ENCODE results near the gene WDR72. TPM values are rescaled to one million over a fixed set of nuclear protein-coding genes. Genes with fewer than 3 reads are reported as not detected.

WDR72 gene
- polyA plus RNA-seq, 1 donor (not counting 4 experiments of a cell fraction or from before 2014, with no cell fraction given), result 0.03 TPM

DNA sequence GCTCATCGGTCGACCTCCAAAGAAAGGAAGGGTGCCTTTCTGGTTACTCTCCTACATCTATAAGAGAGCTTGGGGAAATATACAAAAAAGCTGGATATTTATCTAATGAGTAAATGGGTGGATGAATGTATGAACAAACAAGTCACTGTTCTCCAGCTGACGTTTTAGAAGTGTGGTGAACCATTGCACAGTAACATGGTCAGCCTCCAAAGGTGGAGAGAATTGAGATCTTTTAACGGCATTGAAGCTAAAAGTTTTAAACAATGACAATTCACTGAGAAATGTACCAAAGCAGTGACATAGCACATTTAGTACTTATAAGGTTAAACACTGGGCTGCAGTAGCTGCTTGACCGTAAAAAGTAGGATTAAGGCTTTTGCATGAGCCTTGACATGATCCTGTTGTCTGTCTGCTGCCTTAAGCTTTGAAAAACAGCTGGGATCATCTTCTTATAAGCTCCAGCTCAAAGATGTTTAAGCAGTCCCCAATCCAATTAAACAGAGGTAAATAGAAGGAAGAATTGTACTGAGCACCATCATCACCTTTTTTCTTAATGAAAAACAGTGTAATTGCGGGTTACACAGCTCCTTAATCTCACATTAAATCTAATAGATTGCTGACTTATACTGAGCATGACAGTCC is 222.9 kb downstream of the WDR72 start:
- Histone ChIP-seq H3K9ac (ENCODE audit: control insufficient read depth, extremely low read depth, insufficient read depth, low read length) (no peak overlapping the region), H3K9me3 (ENCODE audit: control insufficient read depth, low read depth, low read length) (no peaks in the 10 kb centered on the region), H3K9me1 (ENCODE audit: control insufficient read depth, extremely low read depth, insufficient read depth, low read length) (no peaks in the 10 kb centered on the region), H3K4me3 (ENCODE audit: control insufficient read depth in 2 of 3, extremely low read depth in 1 of 3, insufficient read depth in 2 of 3, low read depth in 1 of 3, low read length in 3 of 3) (no peak overlapping the region), H3K36me3 (ENCODE audit: control insufficient read depth in 2 of 2, extremely low read depth in 1 of 2, insufficient read depth in 2 of 2, low read length in 2 of 2) (no peaks in the 10 kb centered on the region), H3K27me3 (ENCODE audit: control insufficient read depth, extremely low read depth, insufficient read depth, low read length) (no peaks in the 10 kb centered on the region), H3K4me1 (ENCODE audit: control insufficient read depth, extremely low read depth, insufficient read depth, low read length) (no peaks in the 10 kb centered on the region), H3K4me2 (ENCODE audit: control insufficient read depth, extremely low read depth, insufficient read depth, low read depth, low read length) (no peak overlapping the region), H2AFZ (ENCODE audit: control insufficient read depth, low read length) (no peak overlapping the region), H4K20me1 (ENCODE audit: control insufficient read depth, extremely low read depth, insufficient read depth, low read length) (no peaks in the 10 kb centered on the region), H3K79me2 (ENCODE audit: control insufficient read depth, insufficient read depth, low read length) (no peaks in the 10 kb centered on the region), H3K27ac (ENCODE audit: control insufficient read depth, insufficient read depth, low read length) (no peak overlapping the region)
- no peak for FAIRE-seq
- dilution Hi-C loops (cut with MboI; ENCODE audit: extremely low pct_ligation_motif_present, low sequenced_read_pairs), result no loop called here
- DNase-seq (ENCODE audit: low read depth, low spot score), result no peak
- TF ChIP-seq EZH2 (IDR thresholded peaks at IDR 0.05; ENCODE audit: low read length), result no peak
- TF ChIP-seq, protein P1, sequence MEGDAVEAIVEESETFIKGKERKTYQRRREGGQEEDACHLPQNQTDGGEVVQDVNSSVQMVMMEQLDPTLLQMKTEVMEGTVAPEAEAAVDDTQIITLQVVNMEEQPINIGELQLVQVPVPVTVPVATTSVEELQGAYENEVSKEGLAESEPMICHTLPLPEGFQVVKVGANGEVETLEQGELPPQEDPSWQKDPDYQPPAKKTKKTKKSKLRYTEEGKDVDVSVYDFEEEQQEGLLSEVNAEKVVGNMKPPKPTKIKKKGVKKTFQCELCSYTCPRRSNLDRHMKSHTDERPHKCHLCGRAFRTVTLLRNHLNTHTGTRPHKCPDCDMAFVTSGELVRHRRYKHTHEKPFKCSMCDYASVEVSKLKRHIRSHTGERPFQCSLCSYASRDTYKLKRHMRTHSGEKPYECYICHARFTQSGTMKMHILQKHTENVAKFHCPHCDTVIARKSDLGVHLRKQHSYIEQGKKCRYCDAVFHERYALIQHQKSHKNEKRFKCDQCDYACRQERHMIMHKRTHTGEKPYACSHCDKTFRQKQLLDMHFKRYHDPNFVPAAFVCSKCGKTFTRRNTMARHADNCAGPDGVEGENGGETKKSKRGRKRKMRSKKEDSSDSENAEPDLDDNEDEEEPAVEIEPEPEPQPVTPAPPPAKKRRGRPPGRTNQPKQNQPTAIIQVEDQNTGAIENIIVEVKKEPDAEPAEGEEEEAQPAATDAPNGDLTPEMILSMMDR (optimal IDR thresholded peaks at IDR 0.05 in 1 of 3, IDR thresholded peaks at IDR 0.05 in 1 of 3, conservative IDR thresholded peaks at IDR 0.05 in 1 of 3; ENCODE audit: extremely low read depth in 1 of 3, insufficient read depth in 2 of 3, low read length in 3 of 3), result no peak

DNA sequence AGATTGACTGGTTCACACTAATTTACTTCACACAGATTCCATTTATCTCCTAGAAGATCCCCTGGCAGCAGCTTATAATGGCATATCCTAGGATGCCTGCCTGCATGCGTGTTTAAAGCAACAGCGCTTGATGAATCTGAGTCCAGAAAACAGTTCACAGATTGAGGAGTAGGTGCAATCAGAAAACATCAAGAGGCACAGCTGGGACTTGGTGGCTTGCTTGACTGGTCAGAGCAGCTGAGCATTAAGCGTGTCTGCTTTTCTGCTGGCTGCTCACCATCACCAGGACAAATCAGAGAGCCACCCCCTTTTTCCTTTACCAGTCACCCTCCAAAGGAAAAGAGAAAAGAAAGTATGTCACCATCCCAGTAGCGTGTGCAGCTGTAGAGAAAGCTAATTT is 223.6 kb downstream of the WDR72 start:
- H3K4me3 ChIP-seq (ENCODE audit: control insufficient read depth in 2 of 3, extremely low read depth in 1 of 3, insufficient read depth in 2 of 3, low read depth in 1 of 3, low read length in 3 of 3), result no peak overlapping the region
- no peaks in the 10 kb centered on the region for H3K36me3 ChIP-seq (ENCODE audit: control insufficient read depth in 2 of 2, extremely low read depth in 1 of 2, insufficient read depth in 2 of 2, low read length in 2 of 2)
- TF ChIP-seq, protein P1 (optimal IDR thresholded peaks at IDR 0.05 in 1 of 3, IDR thresholded peaks at IDR 0.05 in 1 of 3, conservative IDR thresholded peaks at IDR 0.05 in 1 of 3; ENCODE audit: extremely low read depth in 1 of 3, insufficient read depth in 2 of 3, low read length in 3 of 3), result no peak
- TF ChIP-seq EZH2 (IDR thresholded peaks at IDR 0.05; ENCODE audit: low read length), result no peak
- no peaks in the 10 kb centered on the region for H3K9me3 ChIP-seq (ENCODE audit: control insufficient read depth, low read depth, low read length)
- H3K79me2 ChIP-seq (ENCODE audit: control insufficient read depth, insufficient read depth, low read length), result no peaks in the 10 kb centered on the region
- H3K9ac ChIP-seq (ENCODE audit: control insufficient read depth, extremely low read depth, insufficient read depth, low read length), result no peak overlapping the region
- H3K4me1 ChIP-seq (ENCODE audit: control insufficient read depth, extremely low read depth, insufficient read depth, low read length), result no peaks in the 10 kb centered on the region
- no peak overlapping the region for H2AFZ ChIP-seq (ENCODE audit: control insufficient read depth, low read length)
- DNase-seq (ENCODE audit: low read depth, low spot score), result no peak
- no peaks in the 10 kb centered on the region for H3K27me3 ChIP-seq (ENCODE audit: control insufficient read depth, extremely low read depth, insufficient read depth, low read length)
- H4K20me1 ChIP-seq (ENCODE audit: control insufficient read depth, extremely low read depth, insufficient read depth, low read length), result no peaks in the 10 kb centered on the region
- no peak for FAIRE-seq
- no peak overlapping the region for H3K27ac ChIP-seq (ENCODE audit: control insufficient read depth, insufficient read depth, low read length)
- no peak overlapping the region for H3K4me2 ChIP-seq (ENCODE audit: control insufficient read depth, extremely low read depth, insufficient read depth, low read depth, low read length)
- H3K9me1 ChIP-seq (ENCODE audit: control insufficient read depth, extremely low read depth, insufficient read depth, low read length), result no peaks in the 10 kb centered on the region
- dilution Hi-C loops (cut with MboI; ENCODE audit: extremely low pct_ligation_motif_present, low sequenced_read_pairs), result no loop called here
